Measurements from ENCODE around the gene ALDH3A1. TPM values are rescaled to one million over a fixed set of nuclear protein-coding genes. Genes with fewer than 3 reads are reported as not detected.

ALDH3A1 gene
- total RNA-seq, 1 experiment from 2014 or later: not detected

DNA sequence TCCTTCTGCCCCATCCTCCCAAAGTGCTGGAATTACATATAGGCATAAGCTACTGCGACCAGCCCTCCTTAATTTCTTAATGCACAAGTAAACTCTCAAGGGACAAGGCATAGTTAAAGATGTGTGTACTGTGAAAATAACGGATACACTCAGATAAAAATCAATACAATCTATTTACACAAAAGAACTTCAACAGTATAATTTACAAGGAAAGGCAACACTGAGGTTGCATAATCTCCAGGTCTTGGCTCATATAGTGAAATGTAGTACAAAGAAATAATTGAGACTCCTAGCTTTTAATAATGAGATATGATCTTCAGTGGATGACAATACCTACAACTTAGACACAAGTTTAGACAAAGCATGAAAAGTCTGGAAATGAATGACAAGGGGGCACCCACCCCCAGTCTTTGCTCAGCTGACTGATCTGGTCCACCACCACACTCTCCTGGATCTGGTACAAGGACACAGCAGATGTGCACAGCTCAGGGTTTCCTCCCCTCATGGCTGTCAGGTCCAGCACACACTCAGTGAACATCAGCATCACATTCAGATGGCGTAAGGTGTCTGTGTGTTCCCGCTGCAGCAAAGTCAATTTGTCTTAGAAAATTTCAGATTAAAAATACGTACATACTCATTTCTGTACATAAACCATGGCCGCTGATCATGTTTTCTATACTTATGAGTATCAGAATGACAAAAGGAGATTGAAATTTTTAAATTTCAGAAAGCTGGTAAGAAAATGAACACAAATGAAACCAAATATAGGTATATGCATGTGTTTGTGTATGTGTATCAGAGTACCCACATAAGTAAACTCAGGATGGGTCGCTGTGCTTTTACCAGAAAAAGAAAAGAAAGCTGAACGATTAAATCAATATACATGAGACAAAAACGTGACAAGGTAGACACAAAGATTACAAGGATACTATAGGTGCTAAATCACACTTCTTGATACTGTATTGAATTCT is 33.7 kb upstream of the ALDH3A1 start:
- BruUV-seq (replicated peaks): no TSS peak
- DNase-seq (ENCODE audit: low spot score): no peak
- ChIA-PET CTCF (no interaction called here), POLR2A (ENCODE audit: low non-redundant PET) (no interaction called here)
- no peak for TF ChIP-seq EZH2 (IDR thresholded peaks at IDR 0.05; ENCODE audit: borderline replicate concordance, low read depth, low read length, poor library complexity, severe bottlenecking)
- TF ChIP-seq, protein P1, sequence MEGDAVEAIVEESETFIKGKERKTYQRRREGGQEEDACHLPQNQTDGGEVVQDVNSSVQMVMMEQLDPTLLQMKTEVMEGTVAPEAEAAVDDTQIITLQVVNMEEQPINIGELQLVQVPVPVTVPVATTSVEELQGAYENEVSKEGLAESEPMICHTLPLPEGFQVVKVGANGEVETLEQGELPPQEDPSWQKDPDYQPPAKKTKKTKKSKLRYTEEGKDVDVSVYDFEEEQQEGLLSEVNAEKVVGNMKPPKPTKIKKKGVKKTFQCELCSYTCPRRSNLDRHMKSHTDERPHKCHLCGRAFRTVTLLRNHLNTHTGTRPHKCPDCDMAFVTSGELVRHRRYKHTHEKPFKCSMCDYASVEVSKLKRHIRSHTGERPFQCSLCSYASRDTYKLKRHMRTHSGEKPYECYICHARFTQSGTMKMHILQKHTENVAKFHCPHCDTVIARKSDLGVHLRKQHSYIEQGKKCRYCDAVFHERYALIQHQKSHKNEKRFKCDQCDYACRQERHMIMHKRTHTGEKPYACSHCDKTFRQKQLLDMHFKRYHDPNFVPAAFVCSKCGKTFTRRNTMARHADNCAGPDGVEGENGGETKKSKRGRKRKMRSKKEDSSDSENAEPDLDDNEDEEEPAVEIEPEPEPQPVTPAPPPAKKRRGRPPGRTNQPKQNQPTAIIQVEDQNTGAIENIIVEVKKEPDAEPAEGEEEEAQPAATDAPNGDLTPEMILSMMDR (conservative IDR thresholded peaks at IDR 0.05; ENCODE audit: low read depth, low read length): no peak
- Histone ChIP-seq H3K4me3 (ENCODE audit: low read depth, low read length, poor library complexity, severe bottlenecking) (no peak overlapping the region), H3K36me3 (ENCODE audit: insufficient read depth, low read length, poor library complexity, severe bottlenecking) (peaks cover 18% of the 10 kb centered on the region), H3K4me1 (ENCODE audit: insufficient read depth, low read length, poor library complexity, severe bottlenecking) (no peaks in the 10 kb centered on the region), H3K9me3 (ENCODE audit: low read depth, low read length, poor library complexity, severe bottlenecking) (no peaks in the 10 kb centered on the region), H3K27me3 (replicated peaks; ENCODE audit: insufficient read depth, low read depth, low read length, poor library complexity) (no peaks in the 10 kb centered on the region), H3K27ac (ENCODE audit: low read depth, low read length, poor library complexity, severe bottlenecking) (no peak overlapping the region)
- intact Hi-C loops (cut with micrococcal nuclease; ENCODE audit: unreplicated experiment): no loop called here

GRCh38 chr17:19780846-19781245 is 32.7 kb upstream of the ALDH3A1 start:
- H3K36me3 ChIP-seq (ENCODE audit: insufficient read depth, low read length, poor library complexity, severe bottlenecking): peaks cover 22% of the 10 kb centered on the region
- no TSS peak for BruUV-seq (replicated peaks)
- no peaks in the 10 kb centered on the region for H3K9me3 ChIP-seq (ENCODE audit: low read depth, low read length, poor library complexity, severe bottlenecking)
- TF ChIP-seq, protein P1 (conservative IDR thresholded peaks at IDR 0.05; ENCODE audit: low read depth, low read length): no peak
- no peak for TF ChIP-seq EZH2 (IDR thresholded peaks at IDR 0.05; ENCODE audit: borderline replicate concordance, low read depth, low read length, poor library complexity, severe bottlenecking)
- intact Hi-C loops (cut with micrococcal nuclease; ENCODE audit: unreplicated experiment): no loop called here
- H3K4me3 ChIP-seq (ENCODE audit: low read depth, low read length, poor library complexity, severe bottlenecking): no peak overlapping the region
- POLR2A ChIA-PET (ENCODE audit: low non-redundant PET): no interaction called here
- H3K27ac ChIP-seq (ENCODE audit: low read depth, low read length, poor library complexity, severe bottlenecking): no peak overlapping the region
- CTCF ChIA-PET: interaction anchor here (0.6 to 1.7 kb wide), 2 partner anchors 18 to 264 kb away, joined by 4 read pairs; no protein-coding TSS in a partner anchor
- no peaks in the 10 kb centered on the region for H3K4me1 ChIP-seq (ENCODE audit: insufficient read depth, low read length, poor library complexity, severe bottlenecking)
- H3K27me3 ChIP-seq (replicated peaks; ENCODE audit: insufficient read depth, low read depth, low read length, poor library complexity): no peaks in the 10 kb centered on the region
- DNase-seq (ENCODE audit: low spot score): no peak

DNA sequence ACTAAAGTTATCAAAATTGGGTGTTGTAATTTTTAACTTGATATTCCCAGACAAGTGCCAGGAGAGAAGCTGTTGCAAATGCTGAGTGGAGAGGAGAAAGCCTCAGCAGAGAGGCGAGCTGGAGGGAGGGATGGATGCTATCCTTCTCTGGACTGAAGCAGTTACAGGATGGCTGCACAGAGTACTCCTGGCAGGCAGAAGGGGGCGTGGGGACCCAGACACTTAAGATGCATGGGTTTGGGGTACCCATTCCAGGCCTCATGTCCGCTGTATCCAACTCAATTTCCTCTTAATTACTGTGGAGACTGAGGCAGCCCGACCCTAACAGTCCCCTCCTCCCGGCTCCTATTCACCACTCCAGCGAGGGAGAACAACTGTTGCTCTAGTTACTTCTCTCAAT is 25.4 kb upstream of the ALDH3A1 start:
- ChIA-PET POLR2A (ENCODE audit: low non-redundant PET) (no interaction called here), CTCF (no interaction called here)
- TF ChIP-seq, protein P1 (conservative IDR thresholded peaks at IDR 0.05; ENCODE audit: low read depth, low read length): no peak
- no peak for TF ChIP-seq EZH2 (IDR thresholded peaks at IDR 0.05; ENCODE audit: borderline replicate concordance, low read depth, low read length, poor library complexity, severe bottlenecking)
- H3K4me3 ChIP-seq (ENCODE audit: low read depth, low read length, poor library complexity, severe bottlenecking): no peak overlapping the region
- H3K9me3 ChIP-seq (ENCODE audit: low read depth, low read length, poor library complexity, severe bottlenecking): no peaks in the 10 kb centered on the region
- no TSS peak for BruUV-seq (replicated peaks)
- H3K27me3 ChIP-seq (replicated peaks; ENCODE audit: insufficient read depth, low read depth, low read length, poor library complexity): no peaks in the 10 kb centered on the region
- no peak overlapping the region for H3K27ac ChIP-seq (ENCODE audit: low read depth, low read length, poor library complexity, severe bottlenecking)
- intact Hi-C loops (cut with micrococcal nuclease; ENCODE audit: unreplicated experiment): no loop called here
- H3K36me3 ChIP-seq (ENCODE audit: insufficient read depth, low read length, poor library complexity, severe bottlenecking): peaks cover 15% of the 10 kb centered on the region
- no peak for DNase-seq (ENCODE audit: low spot score)
- H3K4me1 ChIP-seq (ENCODE audit: insufficient read depth, low read length, poor library complexity, severe bottlenecking): no peaks in the 10 kb centered on the region

All from A673 (cell line).